Measurements from ENCODE around the gene SPTAN1. TPM values are rescaled to one million over a fixed set of nuclear protein-coding genes. Genes with fewer than 3 reads are reported as not detected.

SPTAN1 gene
- total and polyA plus RNA-seq, 2 donors (not counting 3 experiments of a cell fraction or from before 2014, with no cell fraction given): 408 to 502 TPM

DNA sequence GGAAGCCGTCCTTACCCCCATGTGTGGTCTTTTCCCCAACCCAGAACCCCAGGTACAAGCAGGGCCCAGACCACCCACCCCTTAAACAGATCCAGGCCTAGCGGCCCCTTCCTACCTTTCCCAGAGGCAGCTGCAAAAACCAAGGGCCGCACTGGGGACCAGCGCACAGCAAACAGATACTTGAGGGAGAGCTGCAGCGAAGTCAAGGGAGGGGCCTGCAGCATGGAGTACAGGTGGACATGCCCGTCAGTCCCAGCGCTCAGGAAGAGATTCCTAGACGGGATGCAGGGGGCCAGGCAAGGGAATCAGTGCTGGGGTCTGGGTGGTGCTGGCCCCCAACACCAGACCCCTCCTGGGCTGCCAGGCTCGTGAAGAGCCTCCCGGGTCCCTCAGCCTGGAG, 81.7 kb downstream of the SPTAN1 start:
- TF ChIP-seq EZH2 (IDR thresholded peaks at IDR 0.05; ENCODE audit: borderline replicate concordance, low read depth, low read length, severe bottlenecking): no peak
- TF ChIP-seq, protein P1, sequence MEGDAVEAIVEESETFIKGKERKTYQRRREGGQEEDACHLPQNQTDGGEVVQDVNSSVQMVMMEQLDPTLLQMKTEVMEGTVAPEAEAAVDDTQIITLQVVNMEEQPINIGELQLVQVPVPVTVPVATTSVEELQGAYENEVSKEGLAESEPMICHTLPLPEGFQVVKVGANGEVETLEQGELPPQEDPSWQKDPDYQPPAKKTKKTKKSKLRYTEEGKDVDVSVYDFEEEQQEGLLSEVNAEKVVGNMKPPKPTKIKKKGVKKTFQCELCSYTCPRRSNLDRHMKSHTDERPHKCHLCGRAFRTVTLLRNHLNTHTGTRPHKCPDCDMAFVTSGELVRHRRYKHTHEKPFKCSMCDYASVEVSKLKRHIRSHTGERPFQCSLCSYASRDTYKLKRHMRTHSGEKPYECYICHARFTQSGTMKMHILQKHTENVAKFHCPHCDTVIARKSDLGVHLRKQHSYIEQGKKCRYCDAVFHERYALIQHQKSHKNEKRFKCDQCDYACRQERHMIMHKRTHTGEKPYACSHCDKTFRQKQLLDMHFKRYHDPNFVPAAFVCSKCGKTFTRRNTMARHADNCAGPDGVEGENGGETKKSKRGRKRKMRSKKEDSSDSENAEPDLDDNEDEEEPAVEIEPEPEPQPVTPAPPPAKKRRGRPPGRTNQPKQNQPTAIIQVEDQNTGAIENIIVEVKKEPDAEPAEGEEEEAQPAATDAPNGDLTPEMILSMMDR (IDR thresholded peaks at IDR 0.05; ENCODE audit: extremely low read depth in 1 of 2, insufficient read depth in 1 of 2, low read depth in 1 of 2, low read length in 2 of 2): no peak
- no peak for TF ChIP-seq POLR2AphosphoS5 (IDR thresholded peaks at IDR 0.05; ENCODE audit: insufficient read depth, low read depth, low read length)
- no peak for TF ChIP-seq POLR2A (IDR thresholded peaks at IDR 0.05; ENCODE audit: low read depth, low read length)
- TF ChIP-seq GATA2 (IDR thresholded peaks at IDR 0.05; ENCODE audit: insufficient read depth, insufficient read length, low read depth, low read length): no peak
- TF ChIP-seq MYC (IDR thresholded peaks at IDR 0.05; ENCODE audit: low read depth, low read length): no peak
- no peak for TF ChIP-seq FOS (IDR thresholded peaks at IDR 0.05; ENCODE audit: borderline replicate concordance, insufficient read depth, low read length)
- no peak for TF ChIP-seq JUN (IDR thresholded peaks at IDR 0.05; ENCODE audit: borderline replicate concordance, insufficient read depth, insufficient read length, low read depth)
- TF ChIP-seq, protein P2, sequence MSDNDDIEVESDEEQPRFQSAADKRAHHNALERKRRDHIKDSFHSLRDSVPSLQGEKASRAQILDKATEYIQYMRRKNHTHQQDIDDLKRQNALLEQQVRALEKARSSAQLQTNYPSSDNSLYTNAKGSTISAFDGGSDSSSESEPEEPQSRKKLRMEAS (IDR thresholded peaks at IDR 0.05; ENCODE audit: insufficient read depth, insufficient read length): no peak
- no peaks in the 10 kb centered on the region for H3K79me2 ChIP-seq (ENCODE audit: control insufficient read depth, insufficient read depth, low read length)
- intact Hi-C loops (cut with micrococcal nuclease): no loop called here
- no peak overlapping the region for H3K27ac ChIP-seq (ENCODE audit: insufficient read depth, low read depth, low read length)
- FAIRE-seq (no peak), DNase-seq (ENCODE audit: low read depth, low spot score) (no peak)
- peaks cover 23 to 46% of the 10 kb centered on the region in 2 experiments for H3K36me3 ChIP-seq (ENCODE audit: control insufficient read depth in 2 of 2, extremely low read depth in 1 of 2, insufficient read depth in 2 of 2, low read length in 2 of 2)
- no peaks in the 10 kb centered on the region for H3K9me1 ChIP-seq (replicated peaks; ENCODE audit: control insufficient read depth, extremely low read depth, insufficient read depth, low read length)
- no peaks in the 10 kb centered on the region for H3K9me3 ChIP-seq (replicated peaks; ENCODE audit: control insufficient read depth, insufficient read depth, low read length)
- no TSS peak for BruUV-seq (replicated peaks)
- H3K4me3 ChIP-seq (replicated peaks in 1 of 3; ENCODE audit: insufficient read depth in 1 of 3, low read depth in 1 of 3, low read length in 3 of 3): no peak overlapping the region
- dilution Hi-C loops (cut with MboI; ENCODE audit: extremely low pct_ligation_motif_present, low sequenced_read_pairs): no loop called here
- H3K27me3 ChIP-seq (ENCODE audit: control insufficient read depth in 2 of 2, insufficient read depth in 2 of 2, low read length in 2 of 2): no peaks in the 10 kb centered on the region
- peaks cover 11% of the 10 kb centered on the region for H3K4me1 ChIP-seq (ENCODE audit: control insufficient read depth, extremely low read depth, insufficient read depth, low read length)
- no peak overlapping the region for H2AFZ ChIP-seq (ENCODE audit: low read depth, low read length)
- ChIA-PET POLR2A (no interaction called here), CTCF (interaction anchor here (1.0 to 3.1 kb wide), 5 partner anchors 9 to 68 kb away, joined by 3 to 18 read pairs (median 3); partner anchors contain the start of gene PKN3)
- H4K20me1 ChIP-seq (replicated peaks; ENCODE audit: control insufficient read depth, extremely low read depth, insufficient read depth, low read length): no peaks in the 10 kb centered on the region
- no peak overlapping the region for H3K9ac ChIP-seq (replicated peaks; ENCODE audit: extremely low read depth, insufficient read depth, low read length)
- H3K4me2 ChIP-seq (ENCODE audit: insufficient read depth, low read length): no peak overlapping the region

Data from endothelial cell of umbilical vein (primary cell).